Ureter (tissue), 1 donor: ENCODE results near the gene IL2RA. TPM values are rescaled to one million over a fixed set of nuclear protein-coding genes. Genes with fewer than 3 reads are reported as not detected.
"Not testable (repeated sequence)": the region's sequence is repeated elsewhere in the genome, so short reads cannot be mapped to it uniquely, and the experiment has no call there.

Source experiments
- DNase-seq: peaks from one replicate; pipeline ENCODE4 v3.0.0-alpha.2; 2020; ENCODE audit warnings: low spot score
- total RNA-seq: library from RNA; stranded (reverse); gene quantifications from one replicate; pipeline ENCODE4 v1.2.4, GENCODE V29; 2023
- donor health status: DM: yes; HTN: yes; CAD: no.

IL2RA gene
- total RNA-seq, 1 donor from 2014 or later, result 2.2 TPM

GRCh38 chr10:6014241-6014761 is 47.9 kb downstream of the IL2RA start:
- DNase-seq, result peak; percentile 64

- DNase-seq, result no peak
Measured at GRCh38 chr10:6013413-6014192, 48.6 kb downstream of the IL2RA start.

GRCh38 chr10:6012121-6012905 is 49.9 kb downstream of the IL2RA start:
- no peak for DNase-seq

GRCh38 chr10:6011558-6011957 is 50.6 kb downstream of the IL2RA start:
- no peak for DNase-seq

GRCh38 chr10:6010569-6010968 is 51.6 kb downstream of the IL2RA start:
- DNase-seq, result no peak

GRCh38 chr10:6009961-6010360 is 52.2 kb downstream of the IL2RA start:
- DNase-seq, result no peak

- no peak for DNase-seq
Measured at GRCh38 chr10:6009150-6009549, 53.0 kb downstream of the IL2RA start.

- no peak for DNase-seq
Measured at GRCh38 chr10:6008497-6009142, 53.5 kb downstream of the IL2RA start.

- no peak for DNase-seq
Measured at GRCh38 chr10:6006991-6007390, 55.2 kb downstream of the IL2RA start.

- DNase-seq, result no peak
Measured at GRCh38 chr10:6006546-6006945, 55.6 kb downstream of the IL2RA start.

- DNase-seq, result no peak
Measured at GRCh38 chr10:6005856-6006395, 56.2 kb downstream of the IL2RA start.

GRCh38 chr10:6005161-6005804 is 56.9 kb downstream of the IL2RA start:
- DNase-seq, result not testable (repeated sequence)

GRCh38 chr10:6002809-6003510 is 59.2 kb downstream of the IL2RA start:
- no peak for DNase-seq

- DNase-seq, result no peak
Measured at GRCh38 chr10:5999440-6000165, 62.6 kb downstream of the IL2RA start.

- no peak for DNase-seq
Measured at GRCh38 chr10:5996696-5997095, 65.5 kb downstream of the IL2RA start.

GRCh38 chr10:5992398-5992797 is 69.8 kb downstream of the IL2RA start:
- DNase-seq, result no peak

GRCh38 chr10:5991708-5992107 is 70.5 kb downstream of the IL2RA start:
- no peak for DNase-seq

GRCh38 chr10:5989756-5990155 is 72.4 kb downstream of the IL2RA start:
- DNase-seq, result no peak

GRCh38 chr10:5988336-5988920 is 73.7 kb downstream of the IL2RA start:
- no peak for DNase-seq

- no peak for DNase-seq
Measured at GRCh38 chr10:5987747-5988146, 74.4 kb downstream of the IL2RA start.
